Measurements from ENCODE around the gene HEYL.
"Not testable (repeated sequence)": the region's sequence is repeated elsewhere in the genome, so short reads cannot be mapped to it uniquely, and the experiment has no call there.

Gene HEYL

GRCh38 chr1:39620659-39621165 lies 18.7 kb downstream of the HEYL start:
- H3K9ac ChIP-seq (ENCODE audit: low read depth, low read length), result no peak overlapping the region
- H3K27me3 ChIP-seq (ENCODE audit: control insufficient read depth, insufficient read depth, low read length), result peaks cover 11% of the 10 kb centered on the region
- H3K4me1 ChIP-seq (ENCODE audit: control insufficient read depth, insufficient read depth, low read length), result no peaks in the 10 kb centered on the region
- no peak overlapping the region for H3K4me3 ChIP-seq (ENCODE audit: low read depth, low read length)
- H3K9me3 ChIP-seq (ENCODE audit: control insufficient read depth, insufficient read depth, low read length), result no peaks in the 10 kb centered on the region
- no peaks in the 10 kb centered on the region for H3K36me3 ChIP-seq (ENCODE audit: control insufficient read depth, insufficient read depth, low read length)

GRCh38 chr1:39617488-39618049 lies 21.9 kb downstream of the HEYL start:
- Histone ChIP-seq H3K27me3 (ENCODE audit: control insufficient read depth, insufficient read depth, low read length) (peaks cover 2% of the 10 kb centered on the region), H3K9me3 (ENCODE audit: control insufficient read depth, insufficient read depth, low read length) (no peaks in the 10 kb centered on the region), H3K4me3 (ENCODE audit: low read depth, low read length) (no peak overlapping the region)

GRCh38 chr1:39615086-39615673 lies 24.3 kb downstream of the HEYL start:
- peaks cover 19% of the 10 kb centered on the region for H3K27me3 ChIP-seq (ENCODE audit: control insufficient read depth, insufficient read depth, low read length)
- no peak overlapping the region for H3K9ac ChIP-seq (ENCODE audit: low read depth, low read length)
- H3K4me1 ChIP-seq (ENCODE audit: control insufficient read depth, insufficient read depth, low read length), result no peaks in the 10 kb centered on the region
- H3K4me3 ChIP-seq (ENCODE audit: low read depth, low read length), result no peak overlapping the region
- H3K36me3 ChIP-seq (ENCODE audit: control insufficient read depth, insufficient read depth, low read length), result no peaks in the 10 kb centered on the region
- H3K9me3 ChIP-seq (ENCODE audit: control insufficient read depth, insufficient read depth, low read length), result no peaks in the 10 kb centered on the region

More at GRCh38 chr1:39617488-39618049, 21.9 kb downstream of the HEYL start:
- Histone ChIP-seq H3K4me1 (ENCODE audit: control insufficient read depth, insufficient read depth, low read length) (no peaks in the 10 kb centered on the region), H3K9ac (ENCODE audit: low read depth, low read length) (no peak overlapping the region), H3K36me3 (ENCODE audit: control insufficient read depth, insufficient read depth, low read length) (no peaks in the 10 kb centered on the region)

- Histone ChIP-seq H3K36me3 (ENCODE audit: control insufficient read depth, insufficient read depth, low read length) (no peaks in the 10 kb centered on the region), H3K4me3 (ENCODE audit: low read depth, low read length) (no peak overlapping the region), H3K9me3 (ENCODE audit: control insufficient read depth, insufficient read depth, low read length) (no peaks in the 10 kb centered on the region), H3K9ac (ENCODE audit: low read depth, low read length) (no peak overlapping the region), H3K27me3 (ENCODE audit: control insufficient read depth, insufficient read depth, low read length) (peaks cover 19% of the 10 kb centered on the region), H3K4me1 (ENCODE audit: control insufficient read depth, insufficient read depth, low read length) (no peaks in the 10 kb centered on the region)
Observed at GRCh38 chr1:39614488-39614887, 25.0 kb downstream of the HEYL start.

GRCh38 chr1:39613250-39613649 lies 26.2 kb downstream of the HEYL start:
- H3K27me3 ChIP-seq (ENCODE audit: control insufficient read depth, insufficient read depth, low read length), result peaks cover 26% of the 10 kb centered on the region
- H3K9me3 ChIP-seq (ENCODE audit: control insufficient read depth, insufficient read depth, low read length), result no peaks in the 10 kb centered on the region
- H3K4me3 ChIP-seq (ENCODE audit: low read depth, low read length), result no peak overlapping the region
- H3K36me3 ChIP-seq (ENCODE audit: control insufficient read depth, insufficient read depth, low read length), result no peaks in the 10 kb centered on the region
- H3K9ac ChIP-seq (ENCODE audit: low read depth, low read length), result no peak overlapping the region
- H3K4me1 ChIP-seq (ENCODE audit: control insufficient read depth, insufficient read depth, low read length), result no peaks in the 10 kb centered on the region

- H3K4me3 ChIP-seq (ENCODE audit: low read depth, low read length), result peak overlapping the region; percentile 75
- H3K27me3 ChIP-seq (ENCODE audit: control insufficient read depth, insufficient read depth, low read length), result peaks cover 27% of the 10 kb centered on the region
- H3K9me3 ChIP-seq (ENCODE audit: control insufficient read depth, insufficient read depth, low read length), result no peaks in the 10 kb centered on the region
- no peaks in the 10 kb centered on the region for H3K36me3 ChIP-seq (ENCODE audit: control insufficient read depth, insufficient read depth, low read length)
- no peak overlapping the region for H3K9ac ChIP-seq (ENCODE audit: low read depth, low read length)
- no peaks in the 10 kb centered on the region for H3K4me1 ChIP-seq (ENCODE audit: control insufficient read depth, insufficient read depth, low read length)
Observed at GRCh38 chr1:39609618-39610331, 29.7 kb downstream of the HEYL start.

- Histone ChIP-seq H3K27me3 (ENCODE audit: control insufficient read depth, insufficient read depth, low read length) (peaks cover 27% of the 10 kb centered on the region), H3K4me3 (ENCODE audit: low read depth, low read length) (no peak overlapping the region), H3K4me1 (ENCODE audit: control insufficient read depth, insufficient read depth, low read length) (no peaks in the 10 kb centered on the region), H3K36me3 (ENCODE audit: control insufficient read depth, insufficient read depth, low read length) (no peaks in the 10 kb centered on the region), H3K9ac (ENCODE audit: low read depth, low read length) (no peak overlapping the region), H3K9me3 (ENCODE audit: control insufficient read depth, insufficient read depth, low read length) (no peaks in the 10 kb centered on the region)
Observed at GRCh38 chr1:39608921-39609320, 30.5 kb downstream of the HEYL start.

- not testable (repeated sequence) for H3K9ac ChIP-seq (ENCODE audit: low read depth, low read length); H3K4me3 ChIP-seq (ENCODE audit: low read depth, low read length); H3K36me3 ChIP-seq (ENCODE audit: control insufficient read depth, insufficient read depth, low read length); H3K27me3 ChIP-seq (ENCODE audit: control insufficient read depth, insufficient read depth, low read length); H3K9me3 ChIP-seq (ENCODE audit: control insufficient read depth, insufficient read depth, low read length); H3K4me1 ChIP-seq (ENCODE audit: control insufficient read depth, insufficient read depth, low read length)
Observed at GRCh38 chr1:39603677-39604076, 35.8 kb downstream of the HEYL start.

- not testable (repeated sequence) for H3K27me3 ChIP-seq (ENCODE audit: control insufficient read depth, insufficient read depth, low read length); H3K9me3 ChIP-seq (ENCODE audit: control insufficient read depth, insufficient read depth, low read length); H3K36me3 ChIP-seq (ENCODE audit: control insufficient read depth, insufficient read depth, low read length); H3K4me1 ChIP-seq (ENCODE audit: control insufficient read depth, insufficient read depth, low read length); H3K4me3 ChIP-seq (ENCODE audit: low read depth, low read length); H3K9ac ChIP-seq (ENCODE audit: low read depth, low read length)
Observed at GRCh38 chr1:39601667-39602255, 37.7 kb downstream of the HEYL start.

GRCh38 chr1:39596163-39596562 lies 43.3 kb downstream of the HEYL start:
- Histone ChIP-seq H3K27me3 (ENCODE audit: control insufficient read depth, insufficient read depth, low read length) (peaks cover 26% of the 10 kb centered on the region), H3K4me3 (ENCODE audit: low read depth, low read length) (no peak overlapping the region), H3K9ac (ENCODE audit: low read depth, low read length) (no peak overlapping the region), H3K9me3 (ENCODE audit: control insufficient read depth, insufficient read depth, low read length) (no peaks in the 10 kb centered on the region), H3K4me1 (ENCODE audit: control insufficient read depth, insufficient read depth, low read length) (no peaks in the 10 kb centered on the region), H3K36me3 (ENCODE audit: control insufficient read depth, insufficient read depth, low read length) (no peaks in the 10 kb centered on the region)

- peaks cover 24% of the 10 kb centered on the region for H3K27me3 ChIP-seq (ENCODE audit: control insufficient read depth, insufficient read depth, low read length)
- H3K36me3 ChIP-seq (ENCODE audit: control insufficient read depth, insufficient read depth, low read length), result no peaks in the 10 kb centered on the region
Observed at GRCh38 chr1:39593386-39593785, 46.1 kb downstream of the HEYL start.

GRCh38 chr1:39592069-39592468 lies 47.4 kb downstream of the HEYL start:
- Histone ChIP-seq H3K27me3 (ENCODE audit: control insufficient read depth, insufficient read depth, low read length) (peaks cover 22% of the 10 kb centered on the region), H3K4me1 (ENCODE audit: control insufficient read depth, insufficient read depth, low read length) (no peaks in the 10 kb centered on the region), H3K36me3 (ENCODE audit: control insufficient read depth, insufficient read depth, low read length) (no peaks in the 10 kb centered on the region), H3K4me3 (ENCODE audit: low read depth, low read length) (no peak overlapping the region), H3K9ac (ENCODE audit: low read depth, low read length) (no peak overlapping the region), H3K9me3 (ENCODE audit: control insufficient read depth, insufficient read depth, low read length) (no peaks in the 10 kb centered on the region)

More at GRCh38 chr1:39593386-39593785, 46.1 kb downstream of the HEYL start:
- H3K4me3 ChIP-seq (ENCODE audit: low read depth, low read length), result no peak overlapping the region
- H3K9me3 ChIP-seq (ENCODE audit: control insufficient read depth, insufficient read depth, low read length), result no peaks in the 10 kb centered on the region
- H3K4me1 ChIP-seq (ENCODE audit: control insufficient read depth, insufficient read depth, low read length), result no peaks in the 10 kb centered on the region
- no peak overlapping the region for H3K9ac ChIP-seq (ENCODE audit: low read depth, low read length)

All from iPS-15b (cell line).